Adrenal gland (tissue), 12 donors: Measurements from ENCODE around the gene ANO2. TPM values are rescaled to one million over a fixed set of nuclear protein-coding genes. Genes with fewer than 3 reads are reported as not detected.

Experiments
- DNase-seq, 7 donors: peaks; one replicate each; pipeline ENCODE4 v3.0.0-alpha.2; 2019 to 2020
- H3K27ac ChIP-seq, 5 donors: fragments of 200-600 bp; sonication (generic) in 4 of 5; 1 replicate in 3 of 5; 2 replicates in 2 of 5; pipeline versions ENCODE4 v1.5.1 to v1.8.0; 2016 to 2020; ENCODE audit warnings: mild to moderate bottlenecking in 1 of 5
- H3K27me3 ChIP-seq: fragments of 200-600 bp; 2 replicates; pipeline ENCODE4 v1.8.0; 2021
- H3K36me3 ChIP-seq, 2 donors: fragments of 200-600 bp; replicated peaks in 1 of 2; 1 replicate in 1 of 2; 2 replicates in 1 of 2; pipeline versions ENCODE4 v1.5.1 to v1.8.0; 2018 to 2022
- H3K4me1 ChIP-seq, 2 donors: fragments of 200-600 bp; replicated peaks in 1 of 2; 1 replicate in 1 of 2; 2 replicates in 1 of 2; pipeline versions ENCODE4 v1.5.1 to v1.8.0; 2018 to 2021
- H3K4me3 ChIP-seq, 4 donors: fragments of 200-600 bp; sonication (generic) in 3 of 4; one replicate each; pipeline ENCODE4 v1.5.1; 2016 to 2018
- H3K9me3 ChIP-seq, 3 donors: fragments of 200-600 bp; sonication (generic) in 1 of 3; replicated peaks in 1 of 3; 1 replicate in 2 of 3; 2 replicates in 1 of 3; pipeline versions ENCODE4 v1.5.1 to v1.8.0; 2016 to 2021
- POLR2A ChIP-seq, 2 donors: fragments of 450-650 bp; IDR thresholded peaks; one replicate each; pipeline ENCODE4 v1.6.1; 2017; ENCODE audit warnings: antibody characterized with exemption in 2 of 2, mild to moderate bottlenecking in 2 of 2, moderate library complexity in 1 of 2
- WGBS, 4 donors: extraction: QIAGEN DNeasy Blood & Tissue Kit in 2 of 4; methylation state at CpG; one replicate each; pipeline versions ENCODE4 v1.1.5 to v1.1.7; 2013 to 2017; 5-methylcytosine and 5-hydroxymethylcytosine counted together
- intact Hi-C, 2 donors: fragments of 100-400 bp; cut with DNase I; formaldehyde crosslinking; loops; one replicate each; pipeline versions ENCODE4 v1.14.1 to v1.15.0; 2022 to 2023
- polyA plus RNA-seq, 3 donors: library from polyadenylated mRNA; stranded (reverse); fragments of 200-250 nt in 2 of 3; fragments of 350-450 nt in 1 of 3; fragmentation: Illumina TruSeq in 1 of 3; extraction: RNeasy Lipid Tissue Mini Kit (QIAGEN cat#74804) in 1 of 3; gene quantifications; one replicate each; pipeline ENCODE4 v1.2.3, GENCODE V29; 2013 to 2014
- total RNA-seq, 9 donors: library from RNA; depleted of rRNA in 4 of 9; stranded (reverse); fragments of >200 nt in 4 of 9; fragments of 120-200 nt in 1 of 9; fragmentation: NEBNext Ultra II Directional in 1 of 9; extraction: Animal tissue kit (Norgen Biotek cat#: 25700) in 1 of 9; gene quantifications; one replicate each; pipeline versions ENCODE4 v1.1.0 to v1.2.4, GENCODE V29; 2013 to 2023
- TF ChIP-seq, protein P1 (sequence below), 6 experiments: fragments of 450-650 bp in 4 of 6; fragments of 200-600 bp in 2 of 6; sonication (generic) in 1 of 6; IDR thresholded peaks; 1 replicate in 5 of 6; 2 replicates in 1 of 6; pipeline versions ENCODE4 v1.5.1 to v1.8.0; 2016 to 2021; ENCODE audit warnings: antibody characterized with exemption in 6 of 6, mild to moderate bottlenecking in 2 of 6, moderate library complexity in 1 of 6
- donor health status: healthy with polysubstance abuse.
- donor health status: Bipolar disorder and iron deficiency.
- donor health status: DM: yes; HTN: yes; CAD: no.
- donor health status: DM: no; HTN: no; CAD: no.
- donor health status: DM: no; HTN: no; CAD: no.
- donor health status: DM: yes; HTN: yes; CAD: no.

ANO2 gene
- total and polyA plus RNA-seq, 12 donors, result 0.17 to 1.8 (median 0.88) TPM; not detected in 1

DNA sequence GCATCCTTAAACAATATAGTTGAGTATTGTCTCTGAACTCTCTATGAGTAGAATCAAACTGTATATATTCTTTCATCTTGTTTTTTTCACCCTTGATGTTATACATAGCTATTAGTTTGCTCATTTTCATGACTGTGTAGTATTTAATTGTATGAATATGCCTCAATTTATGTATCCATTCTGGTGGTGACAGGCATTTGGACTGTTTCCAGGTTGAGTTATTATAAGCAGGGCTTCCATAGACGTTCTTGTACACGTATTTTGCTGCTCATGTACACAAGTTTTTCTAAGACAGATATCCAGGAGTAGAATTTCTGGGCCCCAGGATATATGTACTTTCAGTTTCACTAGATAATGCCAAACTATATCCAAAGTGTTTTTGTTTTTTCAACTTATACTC is 301.8 kb downstream of the ANO2 start:
- no peak for DNase-seq
- intact Hi-C loops, result no loop called here
- no peaks in the 10 kb centered on the region for H3K36me3 ChIP-seq
- H3K27me3 ChIP-seq, result no peaks in the 10 kb centered on the region
- no peak overlapping the region for H3K27ac ChIP-seq
- 35 to 46% (median 42%) methylated on average over 2 of the region's 2 CpGs for WGBS, 4 donors
- no peak for TF ChIP-seq POLR2A (IDR thresholded peaks at IDR 0.05)
- TF ChIP-seq, protein P1, sequence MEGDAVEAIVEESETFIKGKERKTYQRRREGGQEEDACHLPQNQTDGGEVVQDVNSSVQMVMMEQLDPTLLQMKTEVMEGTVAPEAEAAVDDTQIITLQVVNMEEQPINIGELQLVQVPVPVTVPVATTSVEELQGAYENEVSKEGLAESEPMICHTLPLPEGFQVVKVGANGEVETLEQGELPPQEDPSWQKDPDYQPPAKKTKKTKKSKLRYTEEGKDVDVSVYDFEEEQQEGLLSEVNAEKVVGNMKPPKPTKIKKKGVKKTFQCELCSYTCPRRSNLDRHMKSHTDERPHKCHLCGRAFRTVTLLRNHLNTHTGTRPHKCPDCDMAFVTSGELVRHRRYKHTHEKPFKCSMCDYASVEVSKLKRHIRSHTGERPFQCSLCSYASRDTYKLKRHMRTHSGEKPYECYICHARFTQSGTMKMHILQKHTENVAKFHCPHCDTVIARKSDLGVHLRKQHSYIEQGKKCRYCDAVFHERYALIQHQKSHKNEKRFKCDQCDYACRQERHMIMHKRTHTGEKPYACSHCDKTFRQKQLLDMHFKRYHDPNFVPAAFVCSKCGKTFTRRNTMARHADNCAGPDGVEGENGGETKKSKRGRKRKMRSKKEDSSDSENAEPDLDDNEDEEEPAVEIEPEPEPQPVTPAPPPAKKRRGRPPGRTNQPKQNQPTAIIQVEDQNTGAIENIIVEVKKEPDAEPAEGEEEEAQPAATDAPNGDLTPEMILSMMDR (IDR thresholded peaks at IDR 0.05), result no peak
- H3K9me3 ChIP-seq, result no peaks in the 10 kb centered on the region
- H3K4me3 ChIP-seq, result no peak overlapping the region
- H3K4me1 ChIP-seq, result no peaks in the 10 kb centered on the region

DNA sequence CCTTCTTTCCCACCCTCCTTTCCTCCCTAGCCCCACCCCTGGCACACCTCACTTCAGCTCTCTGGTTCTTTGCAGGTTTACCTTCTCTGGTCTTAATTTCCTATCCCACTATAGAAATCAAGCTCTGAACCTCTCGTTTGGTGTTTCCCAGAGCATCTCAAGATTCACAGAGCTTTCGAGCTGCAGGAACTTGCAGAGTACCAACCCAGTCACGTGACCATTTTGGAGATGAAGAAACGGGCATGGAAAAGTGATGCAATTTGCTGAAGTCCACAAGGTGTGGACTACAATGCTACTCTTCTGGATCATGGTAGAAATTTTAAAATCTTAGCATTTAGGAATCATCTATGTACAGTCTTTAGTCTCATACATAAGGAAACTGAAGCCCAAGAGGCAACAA is 307.4 kb downstream of the ANO2 start:
- 57 to 67% (median 64%) methylated on average over 4 of the region's 4 CpGs for WGBS, 4 donors
- H3K27me3 ChIP-seq, result no peaks in the 10 kb centered on the region
- no peaks in the 10 kb centered on the region for H3K36me3 ChIP-seq
- TF ChIP-seq, protein P1 (IDR thresholded peaks at IDR 0.05), result no peak
- no peak for TF ChIP-seq POLR2A (IDR thresholded peaks at IDR 0.05)
- H3K9me3 ChIP-seq, result no peaks in the 10 kb centered on the region
- H3K27ac ChIP-seq, result no peak overlapping the region
- no peaks in the 10 kb centered on the region for H3K4me1 ChIP-seq
- DNase-seq, result no peak
- intact Hi-C loops, result no loop called here
- H3K4me3 ChIP-seq, result no peak overlapping the region

DNA sequence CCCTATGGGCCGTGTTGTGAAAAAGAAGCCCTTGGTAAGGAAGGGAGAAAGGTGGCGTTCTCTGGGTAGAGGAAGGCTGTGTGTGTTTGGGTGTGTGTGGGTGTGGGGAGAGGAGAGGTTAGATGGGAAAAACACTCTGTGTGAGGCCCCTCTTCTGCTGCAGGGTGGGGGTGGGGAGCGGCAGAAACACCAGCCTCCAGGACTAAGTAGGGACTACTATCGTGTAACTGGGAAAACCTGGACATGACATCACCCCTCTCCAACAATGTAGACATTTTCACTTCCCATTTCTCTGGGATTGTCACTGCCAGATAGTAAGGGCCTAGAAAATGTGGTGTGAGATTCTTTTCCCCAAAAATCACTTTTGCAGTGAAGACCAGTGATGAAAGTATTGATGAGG is 308.2 kb downstream of the ANO2 start:
- WGBS, 4 donors, result 48 to 69% (median 62%) methylated on average over 4 of the region's 4 CpGs
- DNase-seq, result no peak
- intact Hi-C loops, result no loop called here
- no peaks in the 10 kb centered on the region for H3K4me1 ChIP-seq
- TF ChIP-seq, protein P1 (IDR thresholded peaks at IDR 0.05), result no peak
- TF ChIP-seq POLR2A (IDR thresholded peaks at IDR 0.05), result no peak
- H3K27ac ChIP-seq, result no peak overlapping the region
- H3K36me3 ChIP-seq, result no peaks in the 10 kb centered on the region
- H3K9me3 ChIP-seq, result no peaks in the 10 kb centered on the region
- H3K27me3 ChIP-seq, result no peaks in the 10 kb centered on the region
- H3K4me3 ChIP-seq, result no peak overlapping the region

GRCh38 chr12:5633106-5633505 is 312.0 kb downstream of the ANO2 start:
- intact Hi-C loops, result no loop called here
- TF ChIP-seq, protein P1 (IDR thresholded peaks at IDR 0.05), result no peak
- TF ChIP-seq POLR2A (IDR thresholded peaks at IDR 0.05), result no peak
- H3K4me1 ChIP-seq, result no peaks in the 10 kb centered on the region
- H3K27me3 ChIP-seq, result no peaks in the 10 kb centered on the region
- H3K4me3 ChIP-seq, result no peak overlapping the region
- no peaks in the 10 kb centered on the region for H3K9me3 ChIP-seq
- DNase-seq, result no peak
- no peaks in the 10 kb centered on the region for H3K36me3 ChIP-seq
- 70 to 79% (median 73%) methylated on average over 3 of the region's 3 CpGs for WGBS, 4 donors
- no peak overlapping the region for H3K27ac ChIP-seq
